PFSK-1 (cell line): ENCODE data around the gene LGR5.

Experiments used
- FOXP2 ChIP-seq: optimal IDR thresholded peaks from 2 replicates; pipeline ENCODE3; 2011; ENCODE audit warnings: borderline replicate concordance, control low read depth, inconsistent platforms; ENCODE audit not compliant: insufficient read depth; ENCODE audit errors: extremely low read length, extremely low read depth
- POLR2AphosphoS5 ChIP-seq: IDR thresholded peaks from 2 replicates; pipeline ENCODE4 v1.6.1; 2012; ENCODE audit warnings: low read depth, mild to moderate bottlenecking, control low read depth, low read length, moderate library complexity
- SIN3A ChIP-seq: IDR thresholded peaks from 2 replicates; pipeline ENCODE4 v1.6.1; 2012; ENCODE audit warnings: mild to moderate bottlenecking, low read length, moderate library complexity, borderline replicate concordance; ENCODE audit not compliant: insufficient read depth
- TAF1 ChIP-seq: IDR thresholded peaks from 2 replicates; pipeline ENCODE4 v1.6.1; 2012; ENCODE audit warnings: low read length, control low read depth, borderline replicate concordance; ENCODE audit not compliant: insufficient read depth
- TF ChIP-seq, protein P1 (sequence below), 2 experiments: IDR thresholded peaks; 2 replicates each; pipeline versions ENCODE4 v1.6.1 to v1.8.0; 2011 to 2012; ENCODE audit warnings: low read depth in 2 of 2, low read length in 2 of 2, control low read depth in 1 of 2, inconsistent platforms in 1 of 2, mild to moderate bottlenecking in 1 of 2, moderate library complexity in 1 of 2; ENCODE audit not compliant: insufficient read depth in 1 of 2

LGR5 gene

DNA sequence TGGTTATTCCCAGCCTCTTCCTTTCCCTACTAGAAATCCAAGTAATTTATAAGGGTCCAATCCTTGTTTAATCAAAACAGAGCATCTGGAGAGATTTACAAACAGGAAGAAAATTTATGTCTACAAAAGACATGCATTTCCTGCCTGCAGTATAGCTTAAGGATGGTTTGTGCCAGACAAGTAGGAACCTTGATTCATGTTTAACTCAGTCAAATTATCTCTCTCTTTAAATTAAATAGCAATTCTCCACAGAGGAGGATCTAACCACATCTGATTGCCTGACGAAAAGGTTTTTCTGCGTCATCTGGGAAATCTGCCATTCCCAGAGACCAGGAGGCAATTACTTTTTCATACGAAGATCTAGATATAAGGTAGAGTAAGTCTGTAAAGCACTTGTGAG lies 118.8 kb downstream of the LGR5 start:
- no peak for TF ChIP-seq SIN3A
- TF ChIP-seq, protein P1, sequence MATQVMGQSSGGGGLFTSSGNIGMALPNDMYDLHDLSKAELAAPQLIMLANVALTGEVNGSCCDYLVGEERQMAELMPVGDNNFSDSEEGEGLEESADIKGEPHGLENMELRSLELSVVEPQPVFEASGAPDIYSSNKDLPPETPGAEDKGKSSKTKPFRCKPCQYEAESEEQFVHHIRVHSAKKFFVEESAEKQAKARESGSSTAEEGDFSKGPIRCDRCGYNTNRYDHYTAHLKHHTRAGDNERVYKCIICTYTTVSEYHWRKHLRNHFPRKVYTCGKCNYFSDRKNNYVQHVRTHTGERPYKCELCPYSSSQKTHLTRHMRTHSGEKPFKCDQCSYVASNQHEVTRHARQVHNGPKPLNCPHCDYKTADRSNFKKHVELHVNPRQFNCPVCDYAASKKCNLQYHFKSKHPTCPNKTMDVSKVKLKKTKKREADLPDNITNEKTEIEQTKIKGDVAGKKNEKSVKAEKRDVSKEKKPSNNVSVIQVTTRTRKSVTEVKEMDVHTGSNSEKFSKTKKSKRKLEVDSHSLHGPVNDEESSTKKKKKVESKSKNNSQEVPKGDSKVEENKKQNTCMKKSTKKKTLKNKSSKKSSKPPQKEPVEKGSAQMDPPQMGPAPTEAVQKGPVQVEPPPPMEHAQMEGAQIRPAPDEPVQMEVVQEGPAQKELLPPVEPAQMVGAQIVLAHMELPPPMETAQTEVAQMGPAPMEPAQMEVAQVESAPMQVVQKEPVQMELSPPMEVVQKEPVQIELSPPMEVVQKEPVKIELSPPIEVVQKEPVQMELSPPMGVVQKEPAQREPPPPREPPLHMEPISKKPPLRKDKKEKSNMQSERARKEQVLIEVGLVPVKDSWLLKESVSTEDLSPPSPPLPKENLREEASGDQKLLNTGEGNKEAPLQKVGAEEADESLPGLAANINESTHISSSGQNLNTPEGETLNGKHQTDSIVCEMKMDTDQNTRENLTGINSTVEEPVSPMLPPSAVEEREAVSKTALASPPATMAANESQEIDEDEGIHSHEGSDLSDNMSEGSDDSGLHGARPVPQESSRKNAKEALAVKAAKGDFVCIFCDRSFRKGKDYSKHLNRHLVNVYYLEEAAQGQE (IDR thresholded peaks at IDR 0.05; ENCODE audit: insufficient read depth in 1 of 2, low read depth in 2 of 2, low read length in 2 of 2) = no peak

GRCh38 chr12:71562676-71563595 lies 123.3 kb downstream of the LGR5 start:
- TF ChIP-seq TAF1 = no peak
- TF ChIP-seq, protein P1 (IDR thresholded peaks at IDR 0.05; ENCODE audit: insufficient read depth in 1 of 2, low read depth in 2 of 2, low read length in 2 of 2) = no peak
- TF ChIP-seq SIN3A = no peak
- TF ChIP-seq FOXP2 = no peak
- no peak for TF ChIP-seq POLR2AphosphoS5

DNA sequence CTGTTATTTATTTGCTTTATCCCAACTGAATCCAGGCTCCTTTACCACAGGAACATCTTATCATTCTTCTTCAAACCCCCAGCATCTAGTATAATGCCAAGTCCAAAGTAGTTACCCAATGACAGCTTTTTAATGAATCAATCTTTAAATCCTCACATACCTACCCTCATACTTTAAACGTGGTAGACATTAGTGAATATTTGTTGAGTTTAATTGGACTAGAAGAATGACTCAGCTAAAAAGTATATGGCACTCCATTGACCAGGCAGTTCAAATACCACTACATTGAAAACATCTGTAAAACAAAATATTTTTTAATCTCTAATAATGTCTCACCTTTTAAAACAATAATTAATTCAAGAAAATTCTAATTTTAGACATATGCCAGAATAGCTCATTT lies 125.9 kb downstream of the LGR5 start:
- no peak for TF ChIP-seq POLR2AphosphoS5
- TF ChIP-seq TAF1 = no peak
- TF ChIP-seq, protein P1 (IDR thresholded peaks at IDR 0.05; ENCODE audit: insufficient read depth in 1 of 2, low read depth in 2 of 2, low read length in 2 of 2) = no peak
- no peak for TF ChIP-seq SIN3A
- TF ChIP-seq FOXP2 = no peak

- TF ChIP-seq SIN3A = no peak
Measured at GRCh38 chr12:71566655-71567054, 127.1 kb downstream of the LGR5 start.

GRCh38 chr12:71567537-71567936 lies 127.9 kb downstream of the LGR5 start:
- TF ChIP-seq, protein P1 (IDR thresholded peaks at IDR 0.05; ENCODE audit: insufficient read depth in 1 of 2, low read depth in 2 of 2, low read length in 2 of 2) = no peak
- TF ChIP-seq FOXP2 = no peak
- no peak for TF ChIP-seq POLR2AphosphoS5
- TF ChIP-seq TAF1 = no peak
- no peak for TF ChIP-seq SIN3A
